GM23338 (cell line): ENCODE results near the gene RFPL2.
"Not testable (repeated sequence)": the region's sequence is repeated elsewhere in the genome, so short reads cannot be mapped to it uniquely, and the experiment has no call there.

Experiments used
- CTCF ChIP-seq, 2 experiments: fragments of 200-600 bp in 1 of 2; sonication (generic) in 1 of 2; conservative IDR thresholded peaks; 2 replicates each; pipeline versions ENCODE4 v1.5.1 to v1.6.1; 2016 to 2017; ENCODE audit warnings: antibody characterized with exemption in 2 of 2, low read depth in 2 of 2, mild to moderate bottlenecking in 2 of 2, moderate library complexity in 1 of 2
- EZH2 ChIP-seq: fragments of 200-600 bp; sonication (generic); IDR thresholded peaks from one replicate; pipeline ENCODE4 v1.8.0; 2017; ENCODE audit warnings: antibody characterized with exemption, mild to moderate bottlenecking, low read depth; ENCODE audit not compliant: unreplicated experiment
- JUNB ChIP-seq: IDR thresholded peaks from one replicate; pipeline ENCODE4 v1.6.1; 2016; ENCODE audit warnings: antibody characterized with exemption; ENCODE audit not compliant: unreplicated experiment
- POLR2AphosphoS5 ChIP-seq: IDR thresholded peaks from 2 replicates; pipeline ENCODE4 v1.6.1; 2016; ENCODE audit warnings: antibody characterized with exemption, low read depth

GRCh38 chr22:32195900-32196299 lies 9.0 kb downstream of the RFPL2 start:
- TF ChIP-seq CTCF (conservative IDR thresholded peaks at IDR 0.05; ENCODE audit: low read depth in 2 of 2); POLR2AphosphoS5; EZH2; JUNB: not testable (repeated sequence)
